ENCODE measurements around the gene IL25. TPM values are rescaled to one million over a fixed set of nuclear protein-coding genes. Genes with fewer than 3 reads are reported as not detected.

IL25 gene
- total RNA-seq, 1 experiment from 2014 or later: not detected

DNA sequence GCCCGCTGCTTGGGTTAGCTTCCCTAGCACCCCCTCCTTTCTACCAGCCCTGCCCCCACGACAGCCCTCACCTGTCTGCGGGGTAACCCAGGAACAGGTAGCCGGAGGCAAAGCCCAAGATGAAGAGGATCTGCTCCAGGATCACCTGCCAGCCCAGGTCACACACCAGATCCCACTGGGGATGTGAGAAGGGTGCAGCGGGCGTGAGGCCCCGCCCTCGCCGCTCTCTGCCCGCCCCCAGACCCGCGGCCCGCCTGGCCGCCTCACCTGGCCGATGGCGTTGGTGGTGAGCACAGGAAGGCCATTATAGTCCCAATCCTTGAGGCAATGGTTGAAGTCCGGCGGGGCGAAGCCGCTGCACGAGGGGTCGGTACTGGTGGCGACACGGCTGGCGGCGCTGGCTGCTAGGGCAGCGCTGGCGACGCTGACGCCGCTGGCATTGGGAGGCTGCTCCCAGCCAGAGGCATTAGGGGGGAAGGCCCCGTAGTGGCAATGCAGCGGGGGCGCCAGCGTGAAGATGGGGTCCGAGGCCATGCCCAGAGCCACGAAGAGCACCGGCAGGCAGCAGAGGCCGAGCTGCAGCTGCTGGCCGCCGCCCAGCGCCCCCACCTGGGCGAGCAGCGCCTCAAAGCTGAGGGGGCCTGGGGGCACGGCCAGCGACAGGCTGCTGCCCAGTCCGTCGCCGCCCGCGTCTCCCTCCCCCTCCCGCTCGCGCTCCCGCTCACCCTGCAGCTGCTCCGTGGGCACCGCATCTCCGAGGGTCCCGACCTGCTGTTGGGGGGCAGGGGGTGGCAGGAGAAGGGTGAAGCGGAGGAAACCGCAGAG, 20.7 kb upstream of the IL25 start:
- DNase-seq (ENCODE audit: low read depth, low spot score): no peak
- in situ Hi-C loops (cut with HindIII; ENCODE audit: low pct_unique_long_range_greater_than_20kb, low sequenced_read_pairs): no loop called here

DNA sequence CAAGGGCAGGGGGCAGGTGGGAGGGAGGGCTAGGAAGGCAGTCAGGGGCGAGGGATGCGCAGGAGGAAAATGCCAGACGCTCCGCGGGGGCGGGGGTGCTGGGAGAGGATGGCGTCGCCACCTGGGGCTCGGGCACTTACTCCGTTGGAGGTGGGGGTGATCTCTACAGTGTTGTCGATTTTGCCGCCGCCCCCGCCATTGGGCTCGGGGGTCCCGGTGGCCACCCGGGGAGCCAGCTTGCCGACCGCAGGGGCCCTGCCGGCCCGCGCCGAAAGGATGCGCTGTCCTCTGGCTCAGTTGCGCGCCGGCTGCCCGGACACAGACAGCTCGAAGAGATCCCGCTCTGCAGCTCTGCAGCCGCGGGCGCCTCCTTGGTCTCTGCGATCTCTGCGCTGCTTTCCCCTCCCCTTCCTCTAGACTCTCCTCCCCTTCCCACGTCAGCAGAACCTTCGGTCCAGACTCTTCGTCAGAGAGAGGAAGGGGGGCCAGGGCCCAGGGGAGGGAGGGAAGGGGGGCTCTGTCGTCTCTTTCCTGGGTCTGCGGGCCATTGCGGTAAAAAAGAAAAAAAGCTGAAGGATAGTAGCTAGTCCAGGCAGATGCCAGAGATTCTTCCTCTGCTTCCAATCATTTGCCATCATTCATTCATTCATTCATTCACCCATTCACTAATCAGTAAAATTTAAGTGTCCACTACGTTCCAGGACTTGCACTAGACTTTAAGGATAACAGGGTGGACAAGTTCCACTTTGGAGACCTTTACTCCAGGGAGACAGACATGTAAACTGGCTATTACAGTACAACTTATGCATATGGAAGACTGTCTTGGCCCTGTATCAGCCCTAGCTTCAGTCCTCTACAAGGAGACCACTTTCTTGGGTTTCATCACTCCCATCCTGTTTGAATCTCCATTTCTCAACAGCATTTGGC, 19.8 kb upstream of the IL25 start, which contains the start of gene SLC22A17:
TSS of gene SLC22A17 (minus strand) at position 382 of the 927 bp plus-strand sequence.
- peak; percentile 74 for DNase-seq (ENCODE audit: low read depth, low spot score)
- in situ Hi-C loops (cut with HindIII; ENCODE audit: low pct_unique_long_range_greater_than_20kb, low sequenced_read_pairs): no loop called here

DNA sequence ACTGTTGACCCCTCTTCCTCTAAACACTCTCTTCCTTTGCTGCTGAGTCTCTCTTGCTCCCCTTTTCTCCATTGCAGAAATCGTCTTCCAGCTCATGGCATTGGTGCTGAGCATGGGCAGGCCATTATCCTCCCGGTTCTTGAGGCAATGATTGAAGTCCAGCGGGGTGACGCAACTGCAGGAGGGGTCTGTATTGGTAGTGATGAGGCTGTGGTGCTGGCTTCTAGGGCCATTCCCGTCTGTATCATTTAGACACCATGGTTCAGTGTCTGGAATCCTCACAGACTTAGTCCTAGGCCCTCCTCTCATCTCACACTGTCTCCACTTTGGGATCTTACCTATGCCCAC, 19.2 kb upstream of the IL25 start:
- no peak for DNase-seq (ENCODE audit: low read depth, low spot score)
- in situ Hi-C loops (cut with HindIII; ENCODE audit: low pct_unique_long_range_greater_than_20kb, low sequenced_read_pairs): no loop called here

DNA sequence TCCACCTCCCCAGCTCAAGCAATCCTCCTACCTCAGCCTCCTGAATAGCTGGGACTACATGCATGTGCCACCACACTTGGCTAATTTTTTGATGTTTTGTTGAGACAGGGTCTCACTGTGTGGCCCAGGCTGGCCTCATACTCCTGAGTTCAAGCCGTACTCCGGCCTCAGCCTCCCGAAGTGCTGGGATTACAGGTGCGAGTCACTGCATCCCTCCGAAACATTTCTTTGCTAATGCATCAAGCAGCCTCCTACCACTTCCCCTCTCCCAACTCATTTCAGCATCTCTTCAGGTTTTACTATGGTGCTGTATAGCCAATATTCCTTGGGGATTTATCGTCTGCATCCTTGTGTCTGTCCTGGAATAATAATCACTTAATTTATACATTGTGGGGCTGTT, 17.6 kb upstream of the IL25 start:
- in situ Hi-C loops (cut with HindIII; ENCODE audit: low pct_unique_long_range_greater_than_20kb, low sequenced_read_pairs): no loop called here
- no peak for DNase-seq (ENCODE audit: low read depth, low spot score)

DNA sequence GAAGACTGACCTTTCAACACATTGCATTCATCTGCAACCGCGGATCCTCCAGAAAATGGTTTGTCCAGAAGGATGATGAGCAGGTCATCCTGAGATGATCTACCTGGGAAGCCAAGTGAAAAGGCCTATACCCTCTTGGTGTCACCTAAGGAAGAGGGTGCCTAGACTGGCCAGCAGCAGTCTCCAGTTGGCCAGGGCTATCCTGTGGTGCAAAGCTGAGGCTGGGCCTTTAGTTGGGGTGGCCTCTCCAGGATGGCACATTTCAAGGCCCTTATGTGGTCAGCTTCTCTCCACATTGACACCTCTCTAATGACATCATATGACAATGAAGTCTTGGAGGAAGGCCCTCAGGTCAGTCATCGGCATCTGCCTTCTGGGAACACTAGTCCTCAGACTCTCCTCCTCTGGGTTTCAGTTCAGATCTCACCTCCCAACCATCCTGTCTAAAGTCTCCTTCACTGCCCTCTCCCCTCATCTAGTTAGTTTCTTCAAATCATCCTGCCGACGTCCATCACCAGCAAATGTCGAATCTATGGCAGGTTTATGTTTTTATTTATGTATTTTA, 16.7 kb upstream of the IL25 start:
- DNase-seq (ENCODE audit: low read depth, low spot score): no peak
- in situ Hi-C loops (cut with HindIII; ENCODE audit: low pct_unique_long_range_greater_than_20kb, low sequenced_read_pairs): no loop called here

DNA sequence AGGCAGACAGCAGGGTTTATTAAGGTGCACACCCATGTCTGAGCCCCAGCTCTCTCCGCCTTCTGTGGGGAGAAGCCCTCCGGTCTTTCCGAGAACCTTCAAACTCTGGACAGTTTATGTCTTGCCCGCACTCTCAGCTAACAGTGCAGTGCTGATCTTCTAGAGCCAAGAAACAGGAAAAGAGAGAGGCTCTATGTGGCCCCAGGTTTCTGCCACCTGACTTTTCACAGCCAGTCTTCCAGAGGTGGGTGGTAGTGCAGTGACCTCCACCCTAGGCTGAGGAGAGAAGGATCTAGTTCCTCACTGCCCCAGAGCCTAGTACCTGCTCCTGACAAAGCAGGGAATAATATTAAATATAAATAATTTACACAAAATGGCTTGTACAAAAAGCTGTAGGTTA, 15.9 kb upstream of the IL25 start:
- in situ Hi-C loops (cut with HindIII; ENCODE audit: low pct_unique_long_range_greater_than_20kb, low sequenced_read_pairs): no loop called here
- DNase-seq (ENCODE audit: low read depth, low spot score): no peak

DNA sequence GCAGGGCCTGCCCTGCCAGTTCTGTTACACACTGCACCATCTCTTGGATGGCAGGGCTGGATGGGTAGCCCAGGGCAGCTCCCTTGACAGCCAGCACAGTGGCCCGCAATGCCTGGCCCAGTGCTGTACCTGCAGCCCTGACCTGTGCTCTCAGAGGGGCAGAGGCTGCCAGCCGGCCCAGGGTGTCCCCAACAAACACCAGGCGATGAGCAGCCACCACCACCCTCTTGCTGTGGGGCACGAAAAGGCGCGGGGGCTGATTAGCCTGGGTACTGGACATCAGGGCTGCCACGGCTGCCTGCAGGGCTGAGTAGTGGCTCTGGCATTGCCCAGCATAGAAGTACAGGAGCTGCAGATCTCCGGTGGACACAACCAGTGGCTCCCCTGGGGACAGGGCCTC, 15.3 kb upstream of the IL25 start:
- DNase-seq (ENCODE audit: low read depth, low spot score): no peak
- in situ Hi-C loops (cut with HindIII; ENCODE audit: low pct_unique_long_range_greater_than_20kb, low sequenced_read_pairs): no loop called here

DNA sequence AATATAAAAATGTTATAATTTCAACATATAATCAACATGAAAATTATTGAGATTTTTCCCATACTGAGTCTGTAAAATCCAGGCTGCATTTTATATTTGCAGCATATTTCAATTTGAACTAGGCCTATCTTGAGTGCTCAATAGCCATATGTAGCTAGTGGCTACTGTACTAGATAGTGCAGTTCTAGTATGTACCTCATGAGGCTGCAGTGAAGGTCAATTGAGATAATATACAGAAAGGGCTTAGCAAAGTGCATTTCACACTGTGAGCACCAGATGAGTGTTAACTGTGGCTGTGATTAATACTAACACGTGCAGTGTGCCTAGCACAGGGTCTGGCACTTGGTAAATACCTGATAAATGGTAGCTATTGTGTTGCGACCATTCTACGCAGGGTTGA, 14.6 kb upstream of the IL25 start:
- DNase-seq (ENCODE audit: low read depth, low spot score): no peak
- in situ Hi-C loops (cut with HindIII; ENCODE audit: low pct_unique_long_range_greater_than_20kb, low sequenced_read_pairs): no loop called here

DNA sequence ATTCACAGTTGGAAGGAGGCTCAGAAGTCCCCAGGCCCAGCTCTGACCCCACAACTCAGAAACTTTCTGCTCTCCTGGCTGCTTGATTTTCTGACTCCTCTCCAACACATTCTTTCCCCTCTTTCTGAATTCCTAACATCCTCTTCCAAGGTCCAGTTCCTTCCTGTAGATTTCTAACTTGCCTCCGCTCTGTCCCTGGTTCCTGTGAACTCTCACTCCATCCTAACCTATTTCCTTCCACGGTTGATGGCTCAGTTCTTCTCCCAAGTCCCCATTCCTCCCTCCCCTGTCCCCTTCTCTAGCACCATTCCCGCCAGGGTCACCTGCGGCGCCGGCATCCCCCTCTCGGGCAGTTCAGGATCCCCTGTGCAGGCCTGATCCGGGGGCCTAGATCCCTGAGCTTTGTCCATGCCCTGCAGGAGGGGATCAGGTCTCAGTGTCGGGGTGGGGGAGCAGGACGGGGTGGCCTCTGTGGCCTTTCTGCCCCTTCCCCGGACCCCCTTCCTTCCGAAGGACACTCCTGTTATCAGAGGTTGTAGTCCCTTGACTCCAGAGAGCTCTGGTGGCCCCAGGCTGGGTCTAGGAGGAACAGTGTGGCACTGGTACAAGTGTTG, 13.9 kb upstream of the IL25 start:
- in situ Hi-C loops (cut with HindIII; ENCODE audit: low pct_unique_long_range_greater_than_20kb, low sequenced_read_pairs): no loop called here
- no peak for DNase-seq (ENCODE audit: low read depth, low spot score)

DNA sequence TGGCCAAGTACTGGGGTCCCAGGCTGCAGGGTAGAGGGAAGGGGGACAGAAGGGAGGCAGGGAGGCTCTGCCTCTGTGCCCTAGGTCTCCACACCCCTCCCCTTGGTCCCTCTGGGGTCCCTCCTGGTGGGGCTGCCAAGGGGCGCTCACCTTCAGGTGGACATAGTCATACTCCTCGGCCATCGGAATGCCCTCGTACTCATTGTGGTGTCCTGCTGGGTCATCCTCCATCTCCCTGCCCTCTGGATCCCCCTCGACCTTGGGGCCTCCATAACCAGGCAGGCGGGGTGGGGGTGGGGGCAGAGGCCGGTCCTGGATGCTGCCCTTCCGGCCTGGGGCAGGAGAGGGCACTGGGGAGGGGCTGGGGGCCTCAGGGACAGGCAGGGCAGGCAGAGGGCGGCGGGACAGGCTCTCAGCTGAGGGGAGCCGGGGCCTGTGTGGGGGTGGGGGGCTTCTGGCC, 13.4 kb upstream of the IL25 start:
- DNase-seq (ENCODE audit: low read depth, low spot score): no peak

DNA sequence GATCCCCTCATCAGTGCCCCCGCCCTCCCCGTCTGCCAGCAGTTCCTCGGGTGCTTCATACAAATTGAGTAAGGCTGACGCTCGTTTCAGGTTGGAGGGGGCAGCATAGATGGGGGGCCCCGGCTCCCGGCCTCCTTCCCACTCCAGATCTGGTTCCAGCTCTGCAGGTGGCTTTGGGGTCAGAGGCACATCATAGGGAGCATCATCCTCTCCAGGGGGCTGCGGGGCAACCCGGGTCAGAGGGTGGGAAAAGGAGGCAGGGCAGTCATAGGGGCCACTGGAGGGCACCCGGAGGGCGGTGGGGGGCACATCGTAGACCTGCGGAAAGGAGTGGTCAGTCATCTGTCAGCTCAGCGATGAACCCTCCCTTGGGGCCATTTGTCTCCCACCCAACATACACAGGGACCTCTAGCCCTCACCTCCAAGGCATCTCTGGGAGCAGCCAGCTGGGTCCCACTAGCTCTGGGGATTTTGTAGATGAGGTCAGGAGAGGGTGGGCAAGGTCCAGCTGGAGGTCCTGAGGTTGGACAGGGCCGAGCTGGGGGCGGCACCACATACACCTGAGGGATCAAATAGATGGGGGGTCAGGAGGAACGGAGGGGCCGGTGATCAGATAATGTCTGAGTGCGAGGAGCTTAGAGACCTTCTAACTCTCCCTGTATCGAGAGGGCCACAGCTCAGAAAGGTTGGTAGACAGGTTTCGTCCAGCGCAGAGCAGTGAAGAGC, 12.7 kb upstream of the IL25 start:
- in situ Hi-C loops (cut with HindIII; ENCODE audit: low pct_unique_long_range_greater_than_20kb, low sequenced_read_pairs): no loop called here
- no peak for DNase-seq (ENCODE audit: low read depth, low spot score)

More for the DNA sequence above, 13.4 kb upstream of the IL25 start:
- in situ Hi-C loops (cut with HindIII; ENCODE audit: low pct_unique_long_range_greater_than_20kb, low sequenced_read_pairs): no loop called here

DNA sequence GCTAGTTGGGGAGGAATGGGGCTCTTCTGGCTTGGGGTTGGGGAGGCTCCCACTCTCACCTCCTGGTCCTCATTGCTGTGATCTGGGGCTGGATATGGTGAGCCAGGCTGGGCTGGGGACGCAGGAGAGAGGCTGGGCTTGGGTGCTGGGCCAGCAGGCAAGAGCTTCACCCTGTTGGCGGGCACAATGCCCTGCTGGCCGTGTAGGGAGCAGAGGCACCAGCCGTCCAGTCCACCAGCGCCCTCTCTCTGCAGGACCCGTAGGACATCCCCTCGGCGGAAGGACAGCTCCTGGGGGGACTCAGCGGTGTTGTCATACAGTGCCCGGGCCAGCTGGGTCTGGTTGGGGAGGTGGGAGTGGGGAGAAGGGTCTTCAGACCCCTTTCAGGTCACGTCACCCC, 12.1 kb upstream of the IL25 start:
- DNase-seq (ENCODE audit: low read depth, low spot score): peak; percentile 61
- in situ Hi-C loops (cut with HindIII; ENCODE audit: low pct_unique_long_range_greater_than_20kb, low sequenced_read_pairs): no loop called here

DNA sequence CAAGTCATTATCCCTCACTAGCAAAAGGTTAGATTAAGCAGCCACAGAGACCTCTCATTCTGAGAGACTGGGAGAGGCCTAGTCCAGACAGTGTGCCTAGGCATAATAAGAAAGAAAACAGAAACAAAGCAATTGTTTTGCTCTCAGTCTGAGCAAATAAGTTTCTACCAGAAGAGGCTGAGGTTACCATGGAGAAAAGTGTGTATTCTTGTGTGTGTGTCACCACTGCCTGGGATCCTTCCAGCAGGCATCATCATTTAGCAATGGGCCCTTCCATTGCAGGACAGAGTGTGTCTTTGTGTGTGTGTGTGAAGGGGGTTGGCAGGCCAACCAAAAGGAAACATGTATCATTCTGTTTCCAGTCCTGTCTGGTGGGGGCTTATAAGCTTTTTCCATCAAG, 11.3 kb upstream of the IL25 start:
- in situ Hi-C loops (cut with HindIII; ENCODE audit: low pct_unique_long_range_greater_than_20kb, low sequenced_read_pairs): no loop called here

DNA sequence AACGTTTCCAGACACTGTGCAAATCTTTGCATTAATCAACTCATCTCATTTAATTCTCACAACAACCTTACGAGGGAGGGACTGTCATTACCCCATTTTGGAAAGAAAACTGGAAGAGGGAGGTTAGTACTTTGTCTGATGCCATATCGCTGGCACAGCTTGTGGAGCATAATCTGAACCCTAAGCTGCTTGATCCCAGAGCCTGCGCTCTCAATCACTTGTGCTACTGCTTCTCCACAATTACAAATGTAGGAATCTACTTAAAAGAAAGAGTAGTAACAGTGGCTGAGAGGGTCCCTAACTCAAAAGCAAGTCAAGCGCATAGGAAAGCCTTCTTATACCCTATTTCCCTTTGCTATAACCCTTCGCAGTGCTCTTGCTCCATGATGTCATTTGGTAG, 10.8 kb upstream of the IL25 start:
- no peak for DNase-seq (ENCODE audit: low read depth, low spot score)
- in situ Hi-C loops (cut with HindIII; ENCODE audit: low pct_unique_long_range_greater_than_20kb, low sequenced_read_pairs): no loop called here

More for the DNA sequence above, 11.3 kb upstream of the IL25 start:
- no peak for DNase-seq (ENCODE audit: low read depth, low spot score)

DNA sequence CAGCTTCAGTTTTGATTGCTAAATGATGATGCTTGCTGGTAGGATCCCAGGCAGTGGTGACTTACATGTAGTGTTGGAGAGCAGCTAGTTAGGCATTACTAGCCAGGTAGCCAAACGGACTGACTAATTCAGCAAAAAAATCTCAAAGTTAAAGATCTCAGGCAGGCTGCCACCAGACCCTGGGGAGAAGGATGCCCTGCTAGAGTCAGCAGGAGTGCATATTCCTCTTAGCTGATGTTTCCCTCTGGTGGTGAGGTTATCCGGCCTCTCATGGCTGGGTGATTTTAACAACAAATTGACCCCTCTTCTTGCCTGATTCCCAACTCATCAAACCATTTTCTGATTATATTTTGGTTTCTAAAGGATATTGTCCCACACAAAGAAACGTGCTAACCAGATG, 10.4 kb upstream of the IL25 start:
- peak; percentile 15 for DNase-seq (ENCODE audit: low read depth, low spot score)
- in situ Hi-C loops (cut with HindIII; ENCODE audit: low pct_unique_long_range_greater_than_20kb, low sequenced_read_pairs): no loop called here

DNA sequence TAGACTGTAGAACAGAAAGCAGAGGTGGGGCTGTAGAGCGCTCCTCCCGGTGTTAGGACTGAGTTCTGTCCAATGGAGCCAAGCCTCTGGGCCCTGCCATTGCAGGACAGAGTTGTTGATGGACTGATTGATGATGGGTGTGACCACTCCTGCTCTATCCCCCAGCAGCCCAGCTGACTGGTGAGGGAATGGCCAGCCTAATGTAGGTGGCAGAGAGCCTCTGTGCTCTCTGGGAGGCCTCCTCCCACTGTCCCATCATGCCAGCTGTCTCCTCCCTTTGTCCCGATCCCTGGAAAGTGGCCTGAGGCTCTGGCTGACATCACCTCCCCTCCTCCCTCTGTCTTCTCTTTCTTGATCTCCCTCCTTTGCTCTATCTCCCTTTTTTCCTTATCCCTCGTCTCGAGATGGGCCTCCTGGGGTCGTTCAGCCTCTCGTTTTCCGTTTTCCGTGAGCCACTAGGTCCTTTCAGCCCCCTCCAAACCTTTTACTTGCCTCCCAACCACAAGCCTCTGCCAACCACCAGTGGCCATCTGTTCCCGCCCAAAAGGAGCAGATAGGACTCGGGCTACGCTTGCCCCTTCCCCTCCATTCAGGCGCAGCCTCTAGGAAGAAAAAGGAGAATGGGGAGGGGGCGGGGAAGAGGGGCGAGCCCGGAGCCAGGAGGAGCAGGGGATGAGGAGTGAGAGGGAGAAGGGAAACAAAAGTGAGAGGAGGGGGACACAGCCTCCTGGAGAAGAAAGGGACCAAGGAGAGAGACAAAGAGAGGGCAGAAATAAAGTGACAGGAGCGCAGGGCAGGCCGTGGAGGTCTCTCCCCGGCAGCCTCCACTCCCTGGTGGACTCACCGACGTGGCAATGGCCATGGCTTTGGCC, 8.2 kb upstream of the IL25 start:
- in situ Hi-C loops (cut with HindIII; ENCODE audit: low pct_unique_long_range_greater_than_20kb, low sequenced_read_pairs): no loop called here
- no peak for DNase-seq (ENCODE audit: low read depth, low spot score)

Data from SK-MEL-5 (cell line).